Ecto neural progenitor cell (in vitro differentiated cells): ENCODE data around the gene CALCOCO2.

Experiments used
- DNase-seq: peaks from one replicate; pipeline ENCODE4 v3.0.0-alpha.2; 2018; ENCODE audit warnings: low spot score

Gene CALCOCO2

GRCh38 chr17:48873696-48874443, 43.0 kb downstream of the CALCOCO2 start:
- DNase-seq = no peak

GRCh38 chr17:48878920-48879898, 48.4 kb downstream of the CALCOCO2 start:
- peak; percentile 72 for DNase-seq

GRCh38 chr17:48882272-48882671, 51.4 kb downstream of the CALCOCO2 start:
- no peak for DNase-seq

- DNase-seq = no peak
These were observed 52.3 kb downstream of the CALCOCO2 start for GRCh38 chr17:48883171-48883570.

- DNase-seq = no peak
These were observed 59.3 kb downstream of the CALCOCO2 start for GRCh38 chr17:48890086-48890485.

- no peak for DNase-seq
These were observed 62.3 kb downstream of the CALCOCO2 start for GRCh38 chr17:48892940-48893645.

GRCh38 chr17:48893646-48894508, 63.0 kb downstream of the CALCOCO2 start:
- DNase-seq = no peak

GRCh38 chr17:48894886-48895285, 64.1 kb downstream of the CALCOCO2 start:
- no peak for DNase-seq

- DNase-seq = no peak
These were observed 70.4 kb downstream of the CALCOCO2 start for GRCh38 chr17:48901241-48901640.

- DNase-seq = no peak
These were observed 72.6 kb downstream of the CALCOCO2 start for GRCh38 chr17:48903401-48903800.

GRCh38 chr17:48904428-48904827, 73.6 kb downstream of the CALCOCO2 start:
- DNase-seq = no peak

- no peak for DNase-seq
These were observed 75.2 kb downstream of the CALCOCO2 start for GRCh38 chr17:48905987-48906515.

GRCh38 chr17:48907713-48908046, 76.8 kb downstream of the CALCOCO2 start:
- no peak for DNase-seq

GRCh38 chr17:48908047-48908843, 77.4 kb downstream of the CALCOCO2 start, which contains the start of gene UBE2Z:
Gene UBE2Z, plus strand, starts transcription at chr17:48908407. Its CDS starts 97 bp downstream, at chr17:48908504.
- peak; percentile 99 for DNase-seq

GRCh38 chr17:48908853-48909394, 78.1 kb downstream of the CALCOCO2 start:
- DNase-seq = peak; percentile 98

- no peak for DNase-seq
These were observed 78.9 kb downstream of the CALCOCO2 start for GRCh38 chr17:48909783-48910182.

- DNase-seq = no peak
These were observed 79.5 kb downstream of the CALCOCO2 start for GRCh38 chr17:48910370-48910769.

GRCh38 chr17:48912476-48912875, 81.6 kb downstream of the CALCOCO2 start:
- no peak for DNase-seq
